Left cardiac atrium (tissue), 4 donors: Measurements from ENCODE around the gene TBC1D2B. TPM values are rescaled to one million over a fixed set of nuclear protein-coding genes. Genes with fewer than 3 reads are reported as not detected.

ENCODE experiments used
- ATAC-seq, 2 donors: fragments of 200-7000 bp; cut with Tn5 transposase; one replicate each; pipeline ENCODE4 v1.9.1; 2020; ENCODE audit warnings: mild to moderate bottlenecking in 2 of 2, moderate library complexity in 2 of 2
- DNase-seq: peaks from one replicate; pipeline ENCODE4 v3.0.0-alpha.2; 2020
- intact Hi-C, 2 donors: fragments of 100-400 bp; cut with DNase I; formaldehyde crosslinking; loops; one replicate each; pipeline versions ENCODE4 v1.14.1 to v1.15.1; 2022 to 2023
- total RNA-seq, 2 donors: library from RNA; stranded (reverse); fragmentation: NEBNext Ultra II Directional; extraction: Animal tissue kit (Norgen Biotek cat#: 25700); gene quantifications; one replicate each; pipeline ENCODE4 v1.2.1, GENCODE V29; 2021
- donor health status: DM: no; HTN: yes; CAD: no.
- donor health status: DM: no; HTN: yes; CAD: no; lungs with severe emphysema.
- donor health status: DM: yes; HTN: yes; CAD: no.
- donor health status: Dilated cardiomyopathy.

Gene TBC1D2B
- total RNA-seq, 2 donors from 2014 or later, result 20.5 to 23.7 TPM

- DNase-seq (no peak), ATAC-seq (peak in 1 of 2 donors; percentile 38)
- intact Hi-C loops, result loop anchor here in 1 of 2 donors (5.0 kb wide), 1 partner anchor 84 kb away; no protein-coding TSS in a partner anchor
Observed at GRCh38 chr15:78018445-78018844, 59.1 kb downstream of the TBC1D2B start.

DNA sequence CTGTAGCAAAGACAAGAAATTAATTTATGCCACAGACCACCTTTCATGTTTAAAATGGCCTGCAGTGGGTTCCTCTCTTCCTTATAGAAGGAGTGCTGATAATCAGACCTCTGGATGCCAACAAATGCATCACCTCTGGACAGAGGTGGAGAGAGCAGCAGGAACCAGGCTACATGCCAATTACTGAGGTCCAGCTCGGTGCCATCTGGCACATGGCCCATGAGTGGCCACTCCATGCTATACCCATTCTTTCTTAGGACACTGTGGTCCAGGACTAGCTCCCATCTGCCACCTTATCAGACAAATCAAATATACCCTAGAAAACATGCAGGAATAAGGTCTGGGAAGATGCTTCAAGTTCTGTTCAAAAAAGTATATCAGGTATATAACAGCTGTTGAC, 60.7 kb downstream of the TBC1D2B start:
- ATAC-seq (peak in 1 of 2 donors; percentile 67), DNase-seq (no peak)
- intact Hi-C loops, result loop anchor here in 1 of 2 donors (5.0 kb wide), 1 partner anchor 85 kb away; no protein-coding TSS in a partner anchor

GRCh38 chr15:78012643-78013077, 64.9 kb downstream of the TBC1D2B start:
- no peak for DNase-seq
- peak; percentile 36 to 41 for ATAC-seq
- intact Hi-C loops, result no loop called here

- intact Hi-C loops, result no loop called here
- ATAC-seq, result no peak
Observed at GRCh38 chr15:78010067-78010466, 67.4 kb downstream of the TBC1D2B start.

DNA sequence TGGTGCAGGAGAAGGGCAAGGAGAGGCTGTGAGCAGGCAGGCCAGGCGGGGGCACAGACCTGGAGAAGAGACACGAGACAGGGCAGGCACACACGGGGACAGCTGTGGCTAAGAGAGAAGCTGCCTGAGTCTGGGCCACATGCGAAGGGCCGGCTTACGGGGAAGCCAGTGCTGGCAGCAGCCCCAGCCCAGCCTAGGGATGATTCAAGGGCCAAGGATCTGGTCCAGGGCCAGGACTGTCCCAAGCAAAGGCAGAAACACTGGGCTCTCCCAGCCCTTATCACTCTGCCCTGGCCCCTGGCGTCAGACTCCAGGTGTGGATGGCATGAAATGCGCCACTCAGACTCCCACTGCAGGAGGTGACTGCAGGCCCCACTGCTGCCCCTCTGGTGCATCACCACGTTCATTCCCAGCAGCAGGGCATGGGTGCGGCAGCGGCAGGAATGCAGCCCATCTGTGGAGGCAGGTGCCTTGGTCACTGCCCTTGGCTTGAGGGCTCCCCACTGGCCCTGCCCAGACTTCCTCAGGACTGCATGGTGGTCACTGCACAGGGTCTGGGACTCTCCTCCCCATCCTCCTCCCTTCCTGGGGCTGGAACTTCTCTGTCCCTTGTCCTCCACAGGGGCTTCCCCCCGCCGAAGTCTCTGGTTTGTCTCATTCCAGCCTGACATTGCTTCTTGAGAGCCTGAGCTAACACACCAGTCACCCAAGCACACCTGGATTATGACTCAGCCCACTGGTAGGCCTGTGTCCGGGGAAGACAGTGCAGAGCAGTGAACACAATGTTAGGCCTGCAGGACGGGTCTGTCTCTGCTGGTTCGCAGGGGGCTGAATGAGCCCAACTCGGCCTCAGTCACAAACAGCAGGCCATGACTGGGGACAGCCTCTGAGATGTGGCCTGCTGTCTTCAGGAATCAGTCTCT, 69.3 kb downstream of the TBC1D2B start:
- ATAC-seq (peak; percentile 45 to 82), DNase-seq (peak; percentile 86)
- intact Hi-C loops, result loop anchor here in 1 of 2 donors (5.0 kb wide), 2 partner anchors 41 to 49 kb away; no protein-coding TSS in a partner anchor

More at GRCh38 chr15:78010067-78010466, 67.4 kb downstream of the TBC1D2B start:
- no peak for DNase-seq

DNA sequence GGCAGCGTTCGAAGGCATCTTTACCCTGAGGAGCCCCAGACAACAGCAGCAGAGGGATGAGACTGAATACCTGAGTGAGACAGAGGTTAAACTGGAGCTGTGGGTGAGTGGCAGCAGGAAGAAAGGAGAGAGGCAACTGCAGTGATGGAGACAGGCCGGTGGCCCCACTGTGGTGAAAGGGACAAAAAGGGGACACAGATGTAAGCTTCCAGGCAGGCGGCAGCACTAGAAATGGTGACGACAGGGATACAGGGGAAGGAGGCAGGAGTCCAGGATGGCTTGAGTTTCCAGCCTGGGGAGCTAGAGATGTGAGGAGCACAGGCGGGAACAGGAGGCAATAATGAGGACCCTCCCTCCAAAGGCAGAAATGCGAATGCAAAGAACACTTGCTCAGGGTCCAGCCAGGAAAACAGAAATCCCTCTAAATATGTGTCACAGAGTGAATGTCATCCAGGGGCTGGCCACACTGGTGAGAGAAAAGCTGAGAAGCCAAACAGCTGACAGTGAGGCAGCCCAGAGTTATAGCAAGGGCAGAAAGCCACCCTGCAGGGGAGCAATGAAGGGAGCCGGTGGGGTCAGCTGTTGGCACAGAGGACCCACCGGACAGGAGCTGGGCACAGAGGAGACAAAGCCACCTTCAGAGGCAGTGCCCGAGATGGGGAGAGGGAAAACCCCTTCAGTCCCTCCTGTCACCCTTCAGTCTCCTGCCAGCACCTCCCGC, 70.1 kb downstream of the TBC1D2B start:
- DNase-seq (no peak), ATAC-seq (peak in 1 of 2 donors; percentile 2)
- intact Hi-C loops, result loop anchor here in 1 of 2 donors (5.0 kb wide), 2 partner anchors 40 to 50 kb away; no protein-coding TSS in a partner anchor

DNA sequence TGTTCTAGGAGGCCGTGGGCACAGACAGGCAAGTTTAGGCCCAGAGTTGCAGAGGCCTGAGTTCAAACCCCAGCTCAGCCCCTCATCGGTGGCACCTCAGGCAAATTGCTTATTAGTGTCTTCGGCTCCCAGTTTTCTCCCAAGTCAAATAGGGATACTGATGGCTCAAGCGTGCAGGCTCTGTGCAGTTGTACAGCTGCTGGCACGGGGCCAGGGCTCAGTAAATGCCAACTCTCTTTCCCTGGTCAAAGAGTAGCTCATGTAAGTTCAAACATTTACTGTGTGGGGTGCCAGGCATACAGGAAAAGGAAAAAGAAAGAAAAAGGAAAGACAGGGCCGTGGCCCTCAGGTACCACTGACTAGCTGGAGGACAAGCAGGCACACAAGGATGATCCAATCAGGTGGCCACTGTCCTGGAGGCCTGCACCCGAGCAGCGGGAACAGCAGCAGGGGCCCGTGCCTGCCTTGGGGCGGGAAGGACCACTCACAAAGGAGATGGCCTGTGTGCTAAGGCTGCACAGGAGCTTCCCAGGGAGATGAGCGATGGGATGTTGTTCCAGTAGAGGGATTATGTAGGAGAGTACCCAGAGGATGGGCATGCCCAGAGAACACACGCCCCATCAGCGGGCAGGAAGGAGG, 70.8 kb downstream of the TBC1D2B start:
- intact Hi-C loops, result loop anchor here in 1 of 2 donors (5.0 kb wide), 2 partner anchors 39 to 51 kb away; no protein-coding TSS in a partner anchor
- DNase-seq, result no peak
- ATAC-seq, result no peak

DNA sequence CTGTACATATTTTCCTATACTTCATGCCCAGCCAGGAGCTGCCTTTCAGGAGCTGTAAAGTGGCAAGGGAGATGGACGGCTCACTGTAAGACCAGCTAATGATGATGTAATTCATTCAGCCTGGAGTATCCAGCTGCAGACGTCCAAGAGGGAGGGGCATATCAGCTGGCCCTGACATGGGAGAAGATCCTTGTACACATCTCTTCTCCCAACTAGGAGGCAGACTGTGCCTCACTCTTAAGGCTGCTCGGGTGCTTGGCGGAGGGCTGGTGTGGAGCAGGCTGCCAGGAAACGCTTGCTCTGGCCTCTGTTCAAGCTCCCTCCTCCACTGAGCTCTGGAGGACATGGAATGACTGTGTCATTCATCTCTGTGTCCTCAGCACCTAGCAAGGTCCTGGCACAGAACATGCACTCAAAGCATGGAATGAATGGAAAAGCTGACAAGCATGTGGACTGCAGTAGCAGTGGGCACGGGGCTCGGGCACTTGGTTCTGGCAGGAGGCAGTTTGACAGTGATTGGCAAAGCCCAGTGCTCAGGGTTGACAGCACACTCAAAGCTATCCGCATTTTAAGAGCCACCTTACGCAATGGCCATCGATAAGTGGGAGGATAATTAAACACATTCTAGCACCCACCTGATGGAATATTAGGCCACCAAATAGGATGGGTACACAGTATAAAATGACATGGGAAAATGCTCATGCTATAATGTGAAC, 72.4 kb downstream of the TBC1D2B start:
- DNase-seq (peak; percentile 83), ATAC-seq (peak; percentile 81 to 86)
- intact Hi-C loops, result loop anchor here in 1 of 2 donors (5.0 kb wide), 2 partner anchors 38 to 52 kb away; no protein-coding TSS in a partner anchor

DNA sequence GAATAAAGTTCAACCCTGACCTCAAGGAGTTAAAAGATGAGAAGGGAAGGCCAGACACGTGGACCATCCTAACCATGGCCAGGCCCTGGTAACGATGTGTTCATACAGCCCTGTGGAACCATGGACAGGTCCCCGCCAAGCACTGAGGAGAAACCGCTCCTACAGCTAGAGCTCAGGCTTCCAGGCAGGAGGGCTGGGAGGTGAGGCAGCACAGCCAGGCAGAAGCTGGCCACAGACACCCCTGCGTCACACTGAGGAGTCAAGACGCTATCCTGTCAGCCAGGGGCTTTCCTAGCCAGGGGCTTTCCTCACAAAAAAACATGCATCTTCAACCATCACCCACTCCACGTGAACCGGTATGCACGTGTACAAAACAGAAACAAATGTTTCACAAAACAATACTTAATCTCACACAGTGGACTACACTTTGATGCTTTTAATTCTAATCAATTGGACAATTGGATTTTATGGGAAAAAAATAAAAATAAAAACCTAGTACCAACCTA, 73.2 kb downstream of the TBC1D2B start:
- ATAC-seq (no peak), DNase-seq (no peak)
- intact Hi-C loops, result no loop called here

GRCh38 chr15:78003539-78004008, 73.9 kb downstream of the TBC1D2B start:
- intact Hi-C loops, result no loop called here
- ATAC-seq, result no peak
- DNase-seq, result no peak

DNA sequence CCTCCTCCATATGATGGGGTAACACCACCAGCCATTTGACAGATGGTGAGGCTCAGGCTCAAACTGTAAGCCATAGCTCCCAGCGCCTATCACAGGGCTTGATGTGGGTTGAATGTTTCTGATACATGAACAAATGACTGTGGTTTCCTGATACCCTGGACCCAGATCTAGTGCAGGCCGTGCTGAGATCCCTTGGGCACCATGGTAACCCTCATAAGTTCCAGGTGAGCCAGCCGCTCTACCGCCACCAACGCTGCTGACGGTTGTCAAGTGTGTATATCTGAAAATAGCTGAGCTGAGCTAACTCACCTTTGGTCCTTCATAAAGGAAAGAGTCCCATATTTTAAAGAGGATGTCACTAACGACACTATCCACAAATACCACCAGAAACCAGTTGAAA, 74.5 kb downstream of the TBC1D2B start:
- ATAC-seq (no peak), DNase-seq (no peak)
- intact Hi-C loops, result no loop called here

DNA sequence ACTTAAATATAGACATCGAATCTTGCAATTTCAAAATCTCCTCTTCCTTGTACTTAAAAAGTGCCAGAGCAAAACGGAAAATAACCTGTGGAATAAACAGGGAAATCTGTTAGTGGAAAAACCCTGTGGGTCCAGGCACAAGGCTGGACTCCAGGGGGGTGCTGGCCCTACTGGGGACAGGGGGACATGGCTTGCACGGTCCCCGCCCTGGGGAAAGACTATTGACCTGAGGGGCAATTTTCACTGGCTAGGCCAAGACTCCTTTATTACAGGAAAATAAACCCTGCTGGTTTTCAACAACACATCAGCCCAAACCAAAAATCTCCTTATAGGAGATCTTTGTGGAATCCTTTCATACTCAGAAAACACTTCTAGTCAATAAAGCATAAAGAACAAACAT, 75.9 kb downstream of the TBC1D2B start:
- intact Hi-C loops, result loop anchor here in 1 of 2 donors (2.0 kb wide), 1 partner anchor 107 kb away; no protein-coding TSS in a partner anchor
- ATAC-seq (no peak), DNase-seq (no peak)

GRCh38 chr15:78000927-78001249, 76.6 kb downstream of the TBC1D2B start:
- no peak for ATAC-seq
- DNase-seq, result no peak
- intact Hi-C loops, result loop anchor here in 1 of 2 donors (2.0 kb wide), 1 partner anchor 108 kb away; no protein-coding TSS in a partner anchor

- peak; percentile 76 for DNase-seq
- ATAC-seq, result peak; percentile 71 to 75
Observed at GRCh38 chr15:78000091-78000926, 77.2 kb downstream of the TBC1D2B start.

DNA sequence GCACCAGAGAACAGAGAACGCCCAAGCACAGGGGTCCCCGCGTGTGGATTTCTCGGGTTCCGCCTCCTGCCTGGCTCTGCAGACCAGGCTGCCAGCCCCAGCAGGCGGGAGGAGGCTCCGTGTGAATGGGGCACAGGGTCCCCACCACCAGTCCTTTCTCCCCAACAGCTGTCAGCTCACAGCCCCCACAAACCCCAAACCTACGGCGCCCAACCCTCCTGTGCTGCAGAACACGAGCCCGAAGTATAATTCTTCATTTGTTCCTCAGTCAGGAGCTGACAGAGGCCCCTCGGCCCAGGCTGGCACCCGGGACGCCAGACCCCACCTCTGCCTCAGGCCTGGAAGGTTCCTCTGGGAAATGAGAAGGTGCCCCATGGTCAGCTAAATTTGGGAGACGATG, 78.0 kb downstream of the TBC1D2B start:
- intact Hi-C loops, result no loop called here
- ATAC-seq (no peak), DNase-seq (no peak)

More at GRCh38 chr15:78000091-78000926, 77.2 kb downstream of the TBC1D2B start:
- intact Hi-C loops, result loop anchor here in 1 of 2 donors (2.0 kb wide), 1 partner anchor 108 kb away; no protein-coding TSS in a partner anchor

DNA sequence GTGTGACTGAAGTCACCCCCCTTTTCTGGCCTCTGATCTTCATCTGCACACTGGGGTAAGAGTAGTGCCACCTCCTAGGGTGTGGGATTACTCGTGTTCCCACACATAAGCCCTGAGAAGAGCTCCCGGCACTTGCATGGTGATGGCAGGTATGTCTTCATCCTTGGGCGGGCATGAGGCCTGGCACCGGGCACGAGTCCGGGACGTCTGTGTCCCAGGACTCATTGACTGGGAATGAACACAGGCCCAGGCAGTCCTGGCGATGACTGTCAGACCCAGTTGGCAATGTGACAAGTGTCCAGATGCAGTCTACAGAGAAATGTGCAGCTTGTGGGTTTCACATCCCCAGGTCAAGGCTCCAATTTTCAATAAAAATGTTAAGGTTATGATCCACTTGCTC, 78.9 kb downstream of the TBC1D2B start:
- intact Hi-C loops, result no loop called here
- peak in 1 of 2 donors; percentile 13 for ATAC-seq
- DNase-seq, result no peak
